Left lung (tissue), 10 donors: ENCODE results near the gene PRKCA. TPM values are rescaled to one million over a fixed set of nuclear protein-coding genes. Genes with fewer than 3 reads are reported as not detected.

Source experiments
- ATAC-seq: fragments of 200-7000 bp; cut with Tn5 transposase; one replicate; pipeline ENCODE4 v1.9.1; 2020; ENCODE audit warnings: moderate library complexity
- DNase-seq, 4 donors: peaks; one replicate each; pipeline ENCODE4 v3.0.0-alpha.2; 2013 to 2020
- H3K27ac ChIP-seq, 2 donors: fragments of 200-600 bp; sonication (generic) in 1 of 2; one replicate each; pipeline versions ENCODE4 v1.5.0 to v1.8.0; 2020 to 2021
- H3K27me3 ChIP-seq, 2 donors: fragments of 200-600 bp; sonication (generic) in 1 of 2; one replicate each; pipeline versions ENCODE4 v1.5.0 to v1.8.0; 2020 to 2021
- H3K36me3 ChIP-seq, 2 donors: fragments of 200-600 bp; sonication (generic) in 1 of 2; one replicate each; pipeline versions ENCODE4 v1.5.0 to v1.8.0; 2020 to 2021
- H3K4me1 ChIP-seq, 2 donors: fragments of 200-600 bp; one replicate each; pipeline ENCODE4 v1.8.0; 2021
- H3K4me3 ChIP-seq, 2 donors: fragments of 200-600 bp; sonication (generic) in 1 of 2; one replicate each; pipeline versions ENCODE4 v1.5.0 to v1.8.0; 2020 to 2021; ENCODE audit warnings: mild to moderate bottlenecking in 1 of 2
- H3K9me3 ChIP-seq, 2 donors: fragments of 200-600 bp; sonication (generic) in 1 of 2; one replicate each; pipeline versions ENCODE4 v1.5.0 to v1.8.0; 2020 to 2021
- CTCF ChIP-seq, 2 donors: fragments of 200-600 bp; sonication (generic) in 1 of 2; IDR thresholded peaks; one replicate each; pipeline versions ENCODE4 v1.5.0 to v1.8.0; 2021; ENCODE audit warnings: antibody characterized with exemption in 2 of 2
- intact Hi-C, 2 donors: fragments of 100-400 bp; cut with DNase I; formaldehyde crosslinking; loops; one replicate each; pipeline versions ENCODE4 v1.11.2 to v1.14.2; 2022
- polyA plus RNA-seq, 6 donors: library from polyadenylated mRNA; unstranded; fragments of 120-200 nt; gene quantifications; one replicate each; pipeline ENCODE4 v1.2.1, GENCODE V29; 2013; ENCODE audit not compliant: insufficient read length in 6 of 6
- total RNA-seq, 2 donors: library from RNA; stranded (reverse); fragmentation: NEBNext Ultra II Directional; extraction: Animal tissue kit (Norgen Biotek cat#: 25700); gene quantifications; one replicate each; pipeline ENCODE4 v1.2.1, GENCODE V29; 2021
- donor health status: DM: no; HTN: yes; CAD: no.
- donor health status: DM: no; HTN: no; CAD: no.

The PRKCA gene
- total and polyA plus RNA-seq, 8 donors = 16.4 to 30.4 (median 17.5) TPM

GRCh38 chr17:66809408-66809807, 507.0 kb downstream of the PRKCA start:
- no peaks in the 10 kb centered on the region for H3K4me1 ChIP-seq
- ATAC-seq (no peak), DNase-seq (no peak)
- H3K4me3 ChIP-seq = no peak overlapping the region
- TF ChIP-seq CTCF (IDR thresholded peaks at IDR 0.05) = no peak
- peaks cover 0 to 18% of the 10 kb centered on the region in 2 donors for H3K27me3 ChIP-seq
- no peaks in the 10 kb centered on the region for H3K36me3 ChIP-seq
- no peaks in the 10 kb centered on the region for H3K9me3 ChIP-seq
- H3K27ac ChIP-seq = no peak overlapping the region
- intact Hi-C loops = no loop called here

- H3K4me3 ChIP-seq = no peak overlapping the region
- no peak overlapping the region for H3K27ac ChIP-seq
- H3K27me3 ChIP-seq = peaks cover 0 to 18% of the 10 kb centered on the region in 2 donors
- no peaks in the 10 kb centered on the region for H3K4me1 ChIP-seq
- intact Hi-C loops = no loop called here
- no peaks in the 10 kb centered on the region for H3K9me3 ChIP-seq
- H3K36me3 ChIP-seq = no peaks in the 10 kb centered on the region
- DNase-seq (no peak), ATAC-seq (no peak)
- TF ChIP-seq CTCF (IDR thresholded peaks at IDR 0.05) = no peak
These were observed 508.7 kb downstream of the PRKCA start for GRCh38 chr17:66810951-66811682.

GRCh38 chr17:66811683-66812054, 509.3 kb downstream of the PRKCA start:
- Histone ChIP-seq H3K27me3 (peaks cover 0 to 18% of the 10 kb centered on the region in 2 donors), H3K4me1 (no peaks in the 10 kb centered on the region), H3K4me3 (no peak overlapping the region), H3K36me3 (no peaks in the 10 kb centered on the region), H3K27ac (no peak overlapping the region), H3K9me3 (no peaks in the 10 kb centered on the region)
- no peak for TF ChIP-seq CTCF (IDR thresholded peaks at IDR 0.05)
- intact Hi-C loops = no loop called here
- ATAC-seq = no peak
- no peak for DNase-seq

- intact Hi-C loops = no loop called here
- H3K4me1 ChIP-seq = no peaks in the 10 kb centered on the region
- no peak overlapping the region for H3K27ac ChIP-seq
- no peak for TF ChIP-seq CTCF (IDR thresholded peaks at IDR 0.05)
- DNase-seq (no peak), ATAC-seq (no peak)
- peaks cover 0 to 11% of the 10 kb centered on the region in 2 donors for H3K27me3 ChIP-seq
- H3K4me3 ChIP-seq = no peak overlapping the region
- H3K36me3 ChIP-seq = no peaks in the 10 kb centered on the region
- H3K9me3 ChIP-seq = peaks cover 0 to 4% of the 10 kb centered on the region in 2 donors
These were observed 510.2 kb downstream of the PRKCA start for GRCh38 chr17:66812571-66812970.

GRCh38 chr17:66813296-66813695, 510.9 kb downstream of the PRKCA start:
- no peak for TF ChIP-seq CTCF (IDR thresholded peaks at IDR 0.05)
- H3K36me3 ChIP-seq = no peaks in the 10 kb centered on the region
- peaks cover 0 to 4% of the 10 kb centered on the region in 2 donors for H3K9me3 ChIP-seq
- ATAC-seq (no peak), DNase-seq (no peak)
- no peak overlapping the region for H3K27ac ChIP-seq
- H3K4me3 ChIP-seq = no peak overlapping the region
- peaks cover 0 to 7% of the 10 kb centered on the region in 2 donors for H3K27me3 ChIP-seq
- no peaks in the 10 kb centered on the region for H3K4me1 ChIP-seq
- intact Hi-C loops = no loop called here
